Naive B cell (primary cell): Measurements from ENCODE around the gene ME2. TPM values are rescaled to one million over a fixed set of nuclear protein-coding genes. Genes with fewer than 3 reads are reported as not detected.
"Not testable (repeated sequence)": the region's sequence is repeated elsewhere in the genome, so short reads cannot be mapped to it uniquely, and the experiment has no call there.

Source experiments
- ATAC-seq, 2 donors: fragments of 150-1000 bp; cut with Tn5 transposase; 2 replicates each; pipeline ENCODE4 v1.10.0; 2021; ENCODE audit warnings: low read depth in 2 of 2, mild to moderate bottlenecking in 2 of 2, moderate library complexity in 2 of 2
- DNase-seq: peaks from one replicate; pipeline ENCODE4 v3.0.0; 2022
- H3K27ac Mint-ChIP-seq, 6 donors: one replicate each; pipeline ENCODE4 v1.8.0; 2020 to 2022; ENCODE audit warnings: mild to moderate bottlenecking in 6 of 6, mixed read lengths in 6 of 6, moderate library complexity in 5 of 6, inconsistent platforms in 2 of 6
- H3K27me3 Mint-ChIP-seq, 3 donors: one replicate each; pipeline ENCODE4 v1.8.0; 2021 to 2022; ENCODE audit warnings: mixed read lengths in 3 of 3, mild to moderate bottlenecking in 1 of 3
- H3K36me3 Mint-ChIP-seq, 2 donors: one replicate each; pipeline ENCODE4 v1.8.0; 2020 to 2022; ENCODE audit warnings: mixed read lengths in 2 of 2, inconsistent platforms in 1 of 2, mild to moderate bottlenecking in 1 of 2
- H3K4me1 Mint-ChIP-seq, 3 donors: one replicate each; pipeline ENCODE4 v1.8.0; 2020 to 2022; ENCODE audit warnings: mixed read lengths in 3 of 3, inconsistent platforms in 1 of 3, mild to moderate bottlenecking in 1 of 3, moderate library complexity in 1 of 3
- H3K4me3 Mint-ChIP-seq, 8 donors: one replicate each; pipeline ENCODE4 v1.8.0; 2020 to 2022; ENCODE audit warnings: mild to moderate bottlenecking in 8 of 8, mixed read lengths in 8 of 8, moderate library complexity in 8 of 8, inconsistent platforms in 2 of 8
- H3K9me3 Mint-ChIP-seq, 7 donors: one replicate each; pipeline ENCODE4 v1.8.0; 2020 to 2022; ENCODE audit warnings: mixed read lengths in 7 of 7, mild to moderate bottlenecking in 5 of 7, inconsistent platforms in 2 of 7, moderate library complexity in 1 of 7
- polyA plus RNA-seq, 6 donors: library from polyadenylated mRNA; unstranded; fragments of 300-500 nt; fragmentation: Illumina TruSeq; gene quantifications; one replicate each; pipeline ENCODE4 v1.2.3, GENCODE V29; 2021; ENCODE audit warnings: low read depth in 6 of 6

The ME2 gene
- polyA plus RNA-seq, 6 donors from 2014 or later: 50.3 to 62.4 (median 57.8) TPM

- Mint-ChIP-seq H3K36me3 (peaks cover 4 to 11% of the 10 kb centered on the region in 2 donors), H3K27me3 (no peaks in the 10 kb centered on the region), H3K4me1 (peaks cover 7 to 11% (median 7%) of the 10 kb centered on the region in 3 donors), H3K27ac (peak overlapping the region in 3 of 6 donors; percentile 11 to 85 (median 26)), H3K4me3 (no peak overlapping the region), H3K9me3 (no peaks in the 10 kb centered on the region)
- ATAC-seq: no peak
- DNase-seq: no peak
These were observed 60.0 kb downstream of the ME2 start for GRCh38 chr18:50938912-50939311.

GRCh38 chr18:50944245-50944932 lies 65.5 kb downstream of the ME2 start:
- peak overlapping the region in 1 of 6 donors; percentile 80 for H3K27ac Mint-ChIP-seq
- H3K36me3 Mint-ChIP-seq: peaks cover 6 to 17% of the 10 kb centered on the region in 2 donors
- no peaks in the 10 kb centered on the region for H3K4me1 Mint-ChIP-seq
- H3K4me3 Mint-ChIP-seq: no peak overlapping the region
- no peak for DNase-seq
- no peak for ATAC-seq
- no peaks in the 10 kb centered on the region for H3K9me3 Mint-ChIP-seq
- no peaks in the 10 kb centered on the region for H3K27me3 Mint-ChIP-seq

GRCh38 chr18:50945918-50946317 lies 67.0 kb downstream of the ME2 start:
- not testable (repeated sequence) for ATAC-seq, H3K9me3 Mint-ChIP-seq, H3K27me3 Mint-ChIP-seq, H3K4me1 Mint-ChIP-seq, H3K27ac Mint-ChIP-seq, DNase-seq, H3K4me3 Mint-ChIP-seq
- H3K36me3 Mint-ChIP-seq: peaks cover 6 to 17% of the 10 kb centered on the region in 2 donors

GRCh38 chr18:50947899-50948298 lies 69.0 kb downstream of the ME2 start:
- DNase-seq (no peak), ATAC-seq (no peak)
- Mint-ChIP-seq H3K4me3 (no peak overlapping the region), H3K36me3 (peaks cover 6 to 13% of the 10 kb centered on the region in 2 donors), H3K4me1 (no peaks in the 10 kb centered on the region), H3K9me3 (no peaks in the 10 kb centered on the region), H3K27ac (no peak overlapping the region), H3K27me3 (no peaks in the 10 kb centered on the region)

GRCh38 chr18:50949185-50949584 lies 70.3 kb downstream of the ME2 start:
- no peak overlapping the region for H3K4me3 Mint-ChIP-seq
- H3K27ac Mint-ChIP-seq: no peak overlapping the region
- H3K9me3 Mint-ChIP-seq: no peaks in the 10 kb centered on the region
- no peak for DNase-seq
- ATAC-seq: no peak
- no peaks in the 10 kb centered on the region for H3K27me3 Mint-ChIP-seq
- H3K36me3 Mint-ChIP-seq: peaks cover 0 to 13% of the 10 kb centered on the region in 2 donors
- H3K4me1 Mint-ChIP-seq: no peaks in the 10 kb centered on the region

- H3K27me3 Mint-ChIP-seq: no peaks in the 10 kb centered on the region
- H3K9me3 Mint-ChIP-seq: no peaks in the 10 kb centered on the region
- DNase-seq (no peak), ATAC-seq (no peak)
- no peak overlapping the region for H3K27ac Mint-ChIP-seq
- no peak overlapping the region for H3K4me3 Mint-ChIP-seq
- no peaks in the 10 kb centered on the region for H3K4me1 Mint-ChIP-seq
- peaks cover 0 to 13% of the 10 kb centered on the region in 2 donors for H3K36me3 Mint-ChIP-seq
These were observed 71.7 kb downstream of the ME2 start for GRCh38 chr18:50950626-50951025.

GRCh38 chr18:50953822-50954221 lies 74.9 kb downstream of the ME2 start:
- Mint-ChIP-seq H3K4me3 (no peak overlapping the region), H3K36me3 (no peaks in the 10 kb centered on the region), H3K9me3 (no peaks in the 10 kb centered on the region), H3K27ac (no peak overlapping the region), H3K4me1 (no peaks in the 10 kb centered on the region), H3K27me3 (peaks cover 0 to 7% (median 0%) of the 10 kb centered on the region in 3 donors)
- no peak for DNase-seq
- ATAC-seq: no peak

GRCh38 chr18:50955253-50955652 lies 76.3 kb downstream of the ME2 start:
- ATAC-seq: no peak
- peaks cover 0 to 7% (median 4%) of the 10 kb centered on the region in 3 donors for H3K27me3 Mint-ChIP-seq
- no peaks in the 10 kb centered on the region for H3K36me3 Mint-ChIP-seq
- H3K4me3 Mint-ChIP-seq: no peak overlapping the region
- H3K4me1 Mint-ChIP-seq: no peaks in the 10 kb centered on the region
- no peak for DNase-seq
- H3K27ac Mint-ChIP-seq: no peak overlapping the region
- peaks cover 0 to 8% (median 1%) of the 10 kb centered on the region in 7 donors for H3K9me3 Mint-ChIP-seq

- DNase-seq (no peak), ATAC-seq (no peak)
- Mint-ChIP-seq H3K27ac (no peak overlapping the region), H3K9me3 (peaks cover 0 to 16% (median 7%) of the 10 kb centered on the region in 7 donors), H3K36me3 (no peaks in the 10 kb centered on the region), H3K27me3 (peaks cover 0 to 7% (median 4%) of the 10 kb centered on the region in 3 donors), H3K4me1 (no peaks in the 10 kb centered on the region), H3K4me3 (no peak overlapping the region)
These were observed 77.2 kb downstream of the ME2 start for GRCh38 chr18:50956116-50956515.

GRCh38 chr18:50961974-50962373 lies 83.1 kb downstream of the ME2 start:
- no peak overlapping the region for H3K4me3 Mint-ChIP-seq
- H3K36me3 Mint-ChIP-seq: peaks cover 16 to 21% of the 10 kb centered on the region in 2 donors
- H3K27ac Mint-ChIP-seq: no peak overlapping the region
- no peaks in the 10 kb centered on the region for H3K4me1 Mint-ChIP-seq
- DNase-seq: no peak
- H3K9me3 Mint-ChIP-seq: peaks cover 4 to 47% (median 37%) of the 10 kb centered on the region in 7 donors
- ATAC-seq: no peak
- H3K27me3 Mint-ChIP-seq: peaks cover 0 to 7% (median 4%) of the 10 kb centered on the region in 3 donors

GRCh38 chr18:50967714-50968661 lies 89.1 kb downstream of the ME2 start, which contains the start of gene ELAC1:
Gene ELAC1, plus strand, starts transcription at chr18:50968040. Its CDS starts 6,365 bp downstream, at chr18:50974405.
- peak; percentile 89 to 91 for ATAC-seq
- Mint-ChIP-seq H3K27me3 (no peaks in the 10 kb centered on the region), H3K27ac (peak within 1 kb of the TSS; percentile 79 to 97 (median 94)), H3K9me3 (peaks cover 4 to 14% (median 12%) of the 10 kb centered on the region in 7 donors), H3K36me3 (peaks cover 11 to 12% of the 10 kb centered on the region in 2 donors), H3K4me3 (peak within 1 kb of the TSS; percentile 67 to 96 (median 94)), H3K4me1 (peaks cover 13 to 20% (median 15%) of the 10 kb centered on the region in 3 donors)
- peak; percentile 69 for DNase-seq

- Mint-ChIP-seq H3K9me3 (peaks cover 0 to 5% (median 0%) of the 10 kb centered on the region in 7 donors), H3K4me1 (peaks cover 13 to 20% (median 15%) of the 10 kb centered on the region in 3 donors), H3K27me3 (no peaks in the 10 kb centered on the region), H3K27ac (peak overlapping the region in 2 of 6 donors; percentile 79 to 80), H3K4me3 (peak overlapping the region in 6 of 8 donors; percentile 67 to 96 (median 92)), H3K36me3 (peaks cover under 1 to 1% of the 10 kb centered on the region in 2 donors)
- DNase-seq (no peak), ATAC-seq (no peak)
These were observed 90.5 kb downstream of the ME2 start for GRCh38 chr18:50969448-50969847.

GRCh38 chr18:50970006-50970405 lies 91.1 kb downstream of the ME2 start:
- H3K36me3 Mint-ChIP-seq: peaks cover 7% of the 10 kb centered on the region in 2 donors
- H3K9me3 Mint-ChIP-seq: peaks cover 0 to 5% (median 0%) of the 10 kb centered on the region in 7 donors
- no peaks in the 10 kb centered on the region for H3K27me3 Mint-ChIP-seq
- ATAC-seq: no peak
- H3K4me3 Mint-ChIP-seq: peak overlapping the region in 5 of 8 donors; percentile 12 to 84 (median 29)
- H3K4me1 Mint-ChIP-seq: peaks cover 13 to 23% (median 15%) of the 10 kb centered on the region in 3 donors
- DNase-seq: no peak
- peak overlapping the region in 3 of 6 donors; percentile 5 to 50 (median 42) for H3K27ac Mint-ChIP-seq
